Muscle layer of duodenum (tissue), 2 donors: ENCODE data around the gene CEP112.
"Not testable (repeated sequence)": the region's sequence is repeated elsewhere in the genome, so short reads cannot be mapped to it uniquely, and the experiment has no call there.

Source experiments
- H3K27ac ChIP-seq: one replicate; pipeline ENCODE4 v1.7.0; 2013; ENCODE audit warnings: mild to moderate bottlenecking, low read length
- H3K27me3 ChIP-seq: one replicate; pipeline ENCODE4 v1.7.0; 2013; ENCODE audit warnings: low read depth, mild to moderate bottlenecking, control low read depth, low read length
- H3K36me3 ChIP-seq, 2 donors: one replicate each; pipeline ENCODE4 v1.7.0; 2013; ENCODE audit warnings: low read length in 2 of 2, control low read depth in 1 of 2, mild to moderate bottlenecking in 1 of 2; ENCODE audit not compliant: insufficient read depth in 2 of 2, control insufficient read depth in 1 of 2
- H3K4me1 ChIP-seq, 2 donors: one replicate each; pipeline ENCODE4 v1.7.0; 2013; ENCODE audit warnings: low read length in 2 of 2, mild to moderate bottlenecking in 2 of 2, control low read depth in 1 of 2, moderate library complexity in 1 of 2; ENCODE audit not compliant: insufficient read depth in 2 of 2, control insufficient read depth in 1 of 2
- H3K4me3 ChIP-seq, 2 donors: one replicate each; pipeline ENCODE4 v1.7.0; 2013; ENCODE audit warnings: low read length in 2 of 2, low read depth in 1 of 2, mild to moderate bottlenecking in 1 of 2
- H3K9me3 ChIP-seq, 2 donors: one replicate each; pipeline ENCODE4 v1.7.0; 2013; ENCODE audit warnings: low read length in 2 of 2, control low read depth in 1 of 2, mild to moderate bottlenecking in 1 of 2; ENCODE audit not compliant: control insufficient read depth in 1 of 2
- donor health status: healthy.

Gene CEP112

GRCh38 chr17:65819810-65820209 lies 372.1 kb downstream of the CEP112 start:
- Histone ChIP-seq H3K36me3 (no peaks in the 10 kb centered on the region), H3K9me3 (no peaks in the 10 kb centered on the region), H3K4me3 (no peak overlapping the region), H3K4me1 (no peaks in the 10 kb centered on the region), H3K27ac (no peak overlapping the region), H3K27me3 (no peaks in the 10 kb centered on the region)

- Histone ChIP-seq H3K36me3 (no peaks in the 10 kb centered on the region), H3K9me3 (no peaks in the 10 kb centered on the region), H3K4me3 (no peak overlapping the region), H3K4me1 (no peaks in the 10 kb centered on the region), H3K27me3 (no peaks in the 10 kb centered on the region), H3K27ac (no peak overlapping the region)
These were observed 374.0 kb downstream of the CEP112 start for GRCh38 chr17:65817951-65818350.

DNA sequence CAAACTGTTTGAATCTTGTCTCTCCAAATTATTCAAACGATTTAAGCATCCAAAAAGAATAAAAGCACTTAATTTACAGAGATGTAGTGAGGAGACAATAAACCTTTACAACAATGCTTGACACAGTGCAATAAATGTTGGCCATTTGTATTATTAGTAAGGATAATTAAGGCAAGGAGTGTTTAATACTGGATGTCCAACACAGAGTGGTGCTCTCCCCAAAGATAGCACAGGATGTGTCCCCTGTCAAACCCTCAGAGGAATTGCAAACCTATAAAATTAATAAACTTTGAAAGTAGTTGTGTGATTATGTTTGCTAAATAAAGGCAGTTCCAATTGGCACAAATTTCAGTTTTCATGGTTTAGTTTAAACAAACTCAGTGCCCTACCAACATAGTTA lies 377.5 kb downstream of the CEP112 start:
- Histone ChIP-seq H3K27me3 (no peaks in the 10 kb centered on the region), H3K9me3 (no peaks in the 10 kb centered on the region), H3K4me3 (no peak overlapping the region), H3K27ac (no peak overlapping the region), H3K4me1 (no peaks in the 10 kb centered on the region), H3K36me3 (no peaks in the 10 kb centered on the region)

GRCh38 chr17:65813306-65813705 lies 378.6 kb downstream of the CEP112 start:
- H3K9me3 ChIP-seq: no peaks in the 10 kb centered on the region

DNA sequence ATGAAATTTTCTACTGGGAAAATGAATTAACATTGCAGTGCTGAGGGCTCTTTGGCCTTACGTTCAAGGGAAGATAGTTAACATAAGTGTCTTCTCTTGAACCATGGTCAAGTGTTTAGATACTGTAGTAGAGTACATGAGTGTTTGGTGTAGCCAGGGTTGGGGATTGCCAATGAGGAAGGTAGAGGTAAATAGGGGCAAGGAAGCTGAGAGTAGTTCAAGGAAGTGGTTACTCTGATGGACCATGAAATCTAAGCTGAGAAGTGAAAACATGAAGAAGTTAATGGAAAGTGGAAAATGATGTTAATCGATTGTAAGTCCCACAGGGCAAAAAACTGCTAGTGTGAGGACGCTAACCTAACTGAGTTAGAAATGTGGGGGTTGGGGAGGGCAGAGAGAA lies 380.9 kb downstream of the CEP112 start:
- peaks cover 0 to 5% of the 10 kb centered on the region in 2 donors for H3K36me3 ChIP-seq
- H3K4me1 ChIP-seq: no peaks in the 10 kb centered on the region
- H3K27ac ChIP-seq: no peak overlapping the region
- H3K27me3 ChIP-seq: no peaks in the 10 kb centered on the region
- no peaks in the 10 kb centered on the region for H3K9me3 ChIP-seq
- H3K4me3 ChIP-seq: no peak overlapping the region

More at GRCh38 chr17:65813306-65813705, 378.6 kb downstream of the CEP112 start:
- Histone ChIP-seq H3K27ac (no peak overlapping the region), H3K36me3 (peaks cover 0 to 5% of the 10 kb centered on the region in 2 donors), H3K4me3 (no peak overlapping the region), H3K27me3 (no peaks in the 10 kb centered on the region), H3K4me1 (no peaks in the 10 kb centered on the region)

GRCh38 chr17:65809366-65809765 lies 382.6 kb downstream of the CEP112 start:
- Histone ChIP-seq H3K9me3 (no peaks in the 10 kb centered on the region), H3K27ac (no peak overlapping the region), H3K4me3 (no peak overlapping the region), H3K4me1 (no peaks in the 10 kb centered on the region), H3K27me3 (no peaks in the 10 kb centered on the region), H3K36me3 (peaks cover 0 to 5% of the 10 kb centered on the region in 2 donors)

- not testable (repeated sequence) for H3K4me1 ChIP-seq, H3K4me3 ChIP-seq, H3K27me3 ChIP-seq, H3K36me3 ChIP-seq, H3K9me3 ChIP-seq, H3K27ac ChIP-seq
These were observed 383.4 kb downstream of the CEP112 start for GRCh38 chr17:65808566-65808965.

DNA sequence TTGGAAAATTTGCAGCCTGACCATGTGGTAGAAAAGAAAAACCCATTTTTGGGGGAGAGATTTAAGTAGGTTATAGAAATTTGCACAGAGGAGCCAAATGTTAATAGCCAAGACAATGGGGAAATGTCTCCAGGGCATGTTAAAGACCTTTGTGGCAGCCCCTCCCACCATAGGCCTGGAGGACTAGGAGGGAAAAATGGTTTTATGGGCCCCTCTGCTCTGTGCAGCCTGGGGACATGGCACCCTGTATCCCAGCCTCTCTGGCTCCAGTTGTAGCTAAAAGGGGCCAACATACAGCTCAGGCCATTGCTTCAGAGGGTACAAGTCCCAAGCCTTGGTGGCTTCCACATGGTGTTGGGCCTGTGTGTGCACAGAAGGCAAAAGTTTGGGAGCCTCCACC lies 384.6 kb downstream of the CEP112 start:
- H3K36me3 ChIP-seq: peaks cover 0 to 5% of the 10 kb centered on the region in 2 donors
- peaks cover 0 to 6% of the 10 kb centered on the region in 2 donors for H3K9me3 ChIP-seq
- H3K4me3 ChIP-seq: no peak overlapping the region
- no peak overlapping the region for H3K27ac ChIP-seq
- H3K27me3 ChIP-seq: no peaks in the 10 kb centered on the region
- no peaks in the 10 kb centered on the region for H3K4me1 ChIP-seq

GRCh38 chr17:65801513-65801912 lies 390.4 kb downstream of the CEP112 start:
- Histone ChIP-seq H3K27me3 (no peaks in the 10 kb centered on the region), H3K9me3 (peaks cover 4 to 8% of the 10 kb centered on the region in 2 donors), H3K4me3 (no peak overlapping the region), H3K36me3 (no peaks in the 10 kb centered on the region), H3K27ac (no peak overlapping the region), H3K4me1 (no peaks in the 10 kb centered on the region)

GRCh38 chr17:65800655-65801054 lies 391.3 kb downstream of the CEP112 start:
- Histone ChIP-seq H3K4me3 (no peak overlapping the region), H3K27ac (no peak overlapping the region), H3K9me3 (peaks cover 4 to 8% of the 10 kb centered on the region in 2 donors), H3K36me3 (no peaks in the 10 kb centered on the region), H3K27me3 (no peaks in the 10 kb centered on the region), H3K4me1 (no peaks in the 10 kb centered on the region)

- H3K9me3 ChIP-seq: peaks cover 4 to 8% of the 10 kb centered on the region in 2 donors
- no peak overlapping the region for H3K4me3 ChIP-seq
- H3K4me1 ChIP-seq: no peaks in the 10 kb centered on the region
- H3K27me3 ChIP-seq: no peaks in the 10 kb centered on the region
- H3K36me3 ChIP-seq: no peaks in the 10 kb centered on the region
- no peak overlapping the region for H3K27ac ChIP-seq
These were observed 392.1 kb downstream of the CEP112 start for GRCh38 chr17:65799869-65800268.

DNA sequence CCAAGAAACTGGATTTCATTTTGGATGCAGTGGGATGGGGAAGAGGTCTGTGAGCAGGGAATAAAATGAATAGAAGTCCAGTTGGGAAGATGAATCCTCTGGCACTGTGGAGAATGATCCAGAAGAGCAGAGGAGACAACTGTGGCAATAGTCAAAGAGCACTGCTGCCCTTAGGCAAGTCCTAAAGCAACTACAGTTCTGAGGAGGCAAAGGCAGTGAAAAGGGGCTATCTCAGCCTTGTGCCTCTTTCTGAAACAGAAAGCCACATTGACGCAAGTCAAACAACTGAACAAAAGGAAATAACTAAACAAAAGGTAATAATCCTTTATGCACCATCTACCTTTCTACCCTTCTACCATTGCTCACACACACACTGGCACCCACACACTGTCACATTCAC lies 392.5 kb downstream of the CEP112 start:
- H3K4me3 ChIP-seq: no peak overlapping the region
- no peaks in the 10 kb centered on the region for H3K36me3 ChIP-seq
- H3K4me1 ChIP-seq: no peaks in the 10 kb centered on the region
- H3K27ac ChIP-seq: no peak overlapping the region
- H3K9me3 ChIP-seq: peaks cover 4 to 8% of the 10 kb centered on the region in 2 donors
- no peaks in the 10 kb centered on the region for H3K27me3 ChIP-seq
